ENCODE results near the gene TPRA1. TPM values are rescaled to one million over a fixed set of nuclear protein-coding genes. Genes with fewer than 3 reads are reported as not detected.
A peak's percentile ranks its signal among the peaks of the same experiment; 100 is the strongest.

The TPRA1 gene
- total and polyA plus RNA-seq, 9 of the 15 experiments (the other 6 are each of a cell fraction or from before 2014, with no cell fraction given), result 0.66 to 21.5 (median 11.1) TPM

- TF ChIP-seq ZNF253 (CRISPR knock-in tag; conservative IDR thresholded peaks at IDR 0.05), result no peak
- TF ChIP-seq ZNF384 (IDR thresholded peaks at IDR 0.05; ENCODE audit: low read depth, low read length), result no peak
- TF ChIP-seq ZNF140 (CRISPR knock-in tag; IDR thresholded peaks at IDR 0.05), result no peak
- 0 out of 2 replicates have a peak, but pooled peaks have one; percentile 7 for TF ChIP-seq EGR1 (conservative IDR thresholded peaks at IDR 0.05)
- no peak for TF ChIP-seq NCOA1 (IDR thresholded peaks at IDR 0.05; ENCODE audit: low read depth)
- no peak for TF ChIP-seq GTF3C2 (IDR thresholded peaks at IDR 0.05; ENCODE audit: borderline replicate concordance, extremely low read depth, insufficient read length)
- TF ChIP-seq ARID2 (IDR thresholded peaks at IDR 0.05), result no peak
- FAIRE-seq, result no peak
- no peak for DNase-seq (ENCODE audit: extremely low read depth in 1 of 4, low spot score in 3 of 4)
- H3K4me1 ChIP-seq (replicated peaks in 1 of 2; ENCODE audit: control insufficient read depth in 2 of 2, insufficient read depth in 2 of 2, low read length in 2 of 2), result no peaks in the 10 kb centered on the region; a peak in 1 of 5 replicates
- H3K9me1 ChIP-seq (ENCODE audit: control insufficient read depth, insufficient read depth, low read length), result no peaks in the 10 kb centered on the region
- H3K27me3 ChIP-seq (ENCODE audit: control insufficient read depth in 2 of 2, insufficient read depth in 2 of 2, low read length in 2 of 2), result peaks cover 3 to 48% of the 10 kb centered on the region in 2 experiments; a peak in 3 of 5 replicates
- no peak for ATAC-seq
- H3K9me3 ChIP-seq (replicated peaks; ENCODE audit: control insufficient read depth, insufficient read depth, low read depth, low read length), result no peaks in the 10 kb centered on the region
- no peaks in the 10 kb centered on the region for H3K36me3 ChIP-seq (ENCODE audit: control insufficient read depth, insufficient read depth, low read length)
- ChIA-PET CTCF (ENCODE audit: low intra/inter-chr PET ratio) (no interaction called here), POLR2A (interaction anchor here (0.5 kb wide), 1 partner anchor 243 kb away, joined by 3 read pairs; no protein-coding TSS in a partner anchor)
- BruUV-seq (replicated peaks), result no TSS peak
- no peak overlapping the region for H2AFZ ChIP-seq (ENCODE audit: low read depth, low read length)
- no peaks in the 10 kb centered on the region for H4K20me1 ChIP-seq (replicated peaks; ENCODE audit: control insufficient read depth, insufficient read depth, low read length)
- intact Hi-C loops (cut with micrococcal nuclease) (no loop called here), in situ Hi-C loops (cut with MboI) (no loop called here)
- no peak overlapping the region for H3K9ac ChIP-seq (ENCODE audit: insufficient read depth in 1 of 2, low read depth in 2 of 2, low read length in 2 of 2)
- H3K4me2 ChIP-seq (ENCODE audit: insufficient read depth, low read length), result no peak overlapping the region
- 0% methylated on average over 9 of the region's 18 CpGs for WGBS (ENCODE audit: insufficient coverage, low coverage, missing lambda C conversion rate)
- H3K79me2 ChIP-seq (ENCODE audit: control insufficient read depth, insufficient read depth, low read length), result no peaks in the 10 kb centered on the region
- no peak overlapping the region for H3K4me3 ChIP-seq
- no peak overlapping the region for H3K27ac ChIP-seq (ENCODE audit: extremely low read depth, low read depth, low read length)
Observed at GRCh38 chr3:127535901-127536829, 54.4 kb downstream of the TPRA1 start.
